NCI-H1092 treated with DMSO at 0.1 percent for 48 hours (cell line): ENCODE measurements around the gene LGMN.

Experiments
- DNase-seq: peaks from one replicate; lab custom pipeline; 2025; lab: John Stamatoyannopoulos, UW

Gene LGMN

DNA sequence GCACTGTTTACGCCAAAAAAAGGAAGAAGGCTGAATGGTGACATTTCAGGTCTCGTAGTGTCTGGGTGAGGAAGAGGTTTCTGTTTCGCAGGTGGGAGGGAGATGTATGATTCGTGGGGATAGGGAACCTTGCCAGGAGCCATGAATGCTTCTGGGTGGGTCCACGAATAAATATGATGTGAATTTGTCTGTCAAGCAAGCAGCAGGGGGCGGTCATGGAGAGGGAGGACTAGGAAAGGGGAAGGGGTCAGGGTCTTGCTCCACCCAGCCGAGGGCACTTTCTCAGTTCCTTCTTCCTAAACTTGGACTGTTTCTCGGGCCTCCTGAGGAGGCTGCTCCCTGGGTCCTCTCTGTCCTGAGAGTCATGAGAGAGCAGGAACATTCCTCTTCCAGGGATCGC, 72.5 kb downstream of the LGMN start:
- no peak for DNase-seq

- no peak for DNase-seq
These were observed 73.0 kb downstream of the LGMN start for GRCh38 chr14:92675421-92675820.

DNA sequence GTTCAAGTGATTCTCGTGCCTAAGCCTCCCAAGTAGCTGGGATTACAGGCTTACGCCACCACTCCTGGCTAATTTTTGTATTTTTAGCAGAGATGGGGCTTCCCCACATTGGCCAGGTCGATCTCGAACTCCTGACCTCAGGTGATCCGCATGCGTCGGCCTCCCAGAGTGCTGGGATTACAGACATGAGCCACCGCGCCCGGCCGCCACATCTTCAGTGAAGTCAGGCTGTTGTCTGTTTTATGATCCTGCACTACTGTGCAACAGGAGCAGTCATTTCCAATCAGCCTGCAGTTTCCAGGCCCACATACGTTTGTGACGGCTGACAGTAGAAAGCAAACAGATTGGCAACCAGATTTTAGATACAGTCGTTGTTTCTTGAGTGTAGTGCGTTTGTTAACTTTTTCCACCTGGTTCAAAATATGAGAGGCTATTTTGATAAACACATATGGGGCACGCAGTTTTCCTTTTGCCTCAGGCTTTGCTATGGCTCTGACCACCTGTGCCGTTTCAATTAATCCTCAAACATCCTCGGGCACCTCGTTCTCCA, 74.8 kb downstream of the LGMN start:
- DNase-seq: no peak

GRCh38 chr14:92670643-92671366, 77.6 kb downstream of the LGMN start:
- no peak for DNase-seq

DNA sequence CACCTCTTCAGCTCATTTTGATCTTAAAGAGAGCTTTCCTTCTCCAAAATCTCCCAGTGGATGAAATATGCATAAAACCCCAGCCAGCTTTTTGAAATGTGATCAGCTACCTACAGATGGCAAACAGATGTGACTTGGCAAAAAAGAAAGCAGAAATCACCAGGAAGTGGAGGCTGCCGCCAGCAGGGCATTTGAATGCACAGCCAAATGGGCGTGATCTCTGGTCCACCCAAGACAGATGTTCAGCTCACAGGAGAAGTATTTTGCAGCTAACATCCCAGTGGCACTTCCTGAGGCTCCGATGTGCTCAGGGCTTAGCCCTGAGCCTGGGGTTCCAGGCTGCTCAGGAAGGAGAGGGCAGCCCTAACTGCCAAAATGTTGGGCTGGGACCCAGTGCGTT, 78.3 kb downstream of the LGMN start:
- DNase-seq: no peak

DNA sequence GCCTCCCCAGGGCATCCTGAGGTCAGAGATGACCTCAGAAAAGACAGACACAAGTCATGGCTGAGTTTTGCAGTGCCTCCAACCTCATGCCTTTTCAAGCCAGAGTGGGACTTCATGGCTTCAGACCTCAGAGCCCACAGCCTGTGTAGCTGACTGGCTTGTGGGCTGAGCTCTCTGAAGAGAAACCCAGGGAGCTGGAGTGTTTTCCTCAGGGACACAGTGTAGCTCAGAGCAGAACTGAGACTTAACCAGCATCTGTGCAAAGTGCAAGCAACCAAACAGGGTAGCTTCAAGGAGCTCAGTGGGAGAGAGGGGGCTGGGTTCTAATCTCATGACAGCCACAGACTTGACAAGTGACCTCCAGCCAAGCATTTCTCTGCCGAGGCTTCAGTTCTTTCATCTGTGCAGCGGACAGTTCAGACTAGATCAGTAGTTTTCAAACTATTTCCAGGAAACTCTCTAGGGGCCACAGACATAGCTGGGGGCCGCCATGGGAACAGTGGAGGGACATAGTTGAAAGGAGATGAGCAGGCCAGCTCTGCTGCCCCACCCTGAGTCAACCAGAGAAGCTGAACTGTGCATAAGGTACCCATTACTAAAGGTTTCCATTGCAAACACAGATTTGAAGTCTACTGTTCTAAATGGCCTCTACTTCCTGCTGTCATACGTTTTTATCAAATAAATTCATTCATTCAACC, 80.0 kb downstream of the LGMN start:
- DNase-seq: no peak

DNA sequence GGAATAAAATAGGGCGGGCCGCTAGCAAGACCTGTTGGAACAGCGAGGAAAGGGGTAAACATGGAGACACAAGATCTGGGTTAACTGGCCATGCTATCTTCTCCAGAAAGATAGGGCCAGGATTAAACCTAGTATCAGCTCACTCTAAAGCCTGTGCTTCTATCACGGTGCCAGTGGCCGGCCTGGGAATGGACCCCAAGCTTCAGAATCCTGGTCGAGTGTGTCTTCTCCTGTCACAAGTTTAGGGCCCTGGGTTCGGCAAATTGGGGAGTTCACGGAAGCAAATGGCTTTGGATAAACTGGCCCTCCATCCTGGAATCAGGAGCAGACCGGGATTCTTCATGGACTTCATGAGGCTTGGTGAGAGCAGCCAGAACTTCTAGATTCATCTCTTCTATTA, 82.2 kb downstream of the LGMN start:
- DNase-seq: no peak

GRCh38 chr14:92665661-92666110, 82.7 kb downstream of the LGMN start:
- no peak for DNase-seq

GRCh38 chr14:92663049-92663448, 85.4 kb downstream of the LGMN start:
- no peak for DNase-seq

DNA sequence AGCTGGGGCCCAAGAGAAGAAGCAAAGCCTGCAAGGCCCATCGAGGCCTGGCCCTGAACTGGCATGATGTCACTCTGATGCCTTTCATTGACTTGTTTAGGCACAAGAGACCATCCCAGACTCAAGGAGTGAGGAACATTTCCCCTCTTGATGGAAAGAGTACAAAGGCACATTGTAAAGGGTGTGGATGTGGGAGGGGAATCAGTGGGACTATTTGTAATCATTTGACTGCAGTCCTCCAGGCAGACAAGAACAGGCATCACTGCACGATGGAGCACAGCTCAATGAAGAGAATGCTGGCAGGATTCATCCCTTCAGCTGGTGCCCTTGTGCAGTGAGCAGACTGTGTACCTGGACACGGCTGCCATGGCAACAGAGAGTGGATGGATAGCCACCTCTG, 87.9 kb downstream of the LGMN start:
- DNase-seq: no peak

DNA sequence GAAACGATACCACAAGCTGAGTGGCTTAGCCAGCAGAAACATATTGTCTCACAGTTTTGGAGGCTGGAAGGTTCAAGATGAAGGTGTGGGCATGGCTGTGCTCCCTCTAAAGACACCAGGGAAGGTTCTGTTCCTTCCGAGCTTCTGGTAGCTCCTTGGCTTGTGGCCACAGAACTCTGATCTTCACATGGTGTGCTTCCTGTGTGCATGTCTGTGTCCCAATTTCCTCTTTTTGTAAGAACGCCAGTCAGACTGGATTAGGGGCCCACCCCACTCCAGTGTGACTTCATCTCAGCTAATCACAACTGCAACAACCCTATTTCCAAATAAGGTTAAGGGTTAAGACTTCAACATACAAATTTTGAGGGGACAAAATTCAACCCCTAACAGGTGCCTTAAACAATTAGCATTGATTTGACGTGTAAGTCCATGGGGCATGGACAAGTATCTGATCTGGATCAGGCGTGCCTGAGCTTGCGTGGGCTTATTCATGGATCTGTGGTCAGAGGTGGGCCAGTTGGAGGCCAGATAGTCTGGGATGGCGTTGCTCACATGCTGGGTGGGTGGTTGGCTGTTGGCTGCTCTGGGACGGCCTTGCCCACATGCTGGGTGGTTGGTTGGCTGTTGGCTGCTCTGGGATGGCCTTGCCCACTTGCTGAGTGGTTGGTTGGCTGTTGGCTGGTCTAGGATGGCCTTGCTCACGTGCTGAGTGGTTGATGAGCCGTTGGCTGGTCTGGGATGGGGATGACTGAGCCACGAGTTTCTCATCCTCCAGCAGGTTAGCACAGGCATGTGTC, 88.5 kb downstream of the LGMN start:
- DNase-seq: no peak

DNA sequence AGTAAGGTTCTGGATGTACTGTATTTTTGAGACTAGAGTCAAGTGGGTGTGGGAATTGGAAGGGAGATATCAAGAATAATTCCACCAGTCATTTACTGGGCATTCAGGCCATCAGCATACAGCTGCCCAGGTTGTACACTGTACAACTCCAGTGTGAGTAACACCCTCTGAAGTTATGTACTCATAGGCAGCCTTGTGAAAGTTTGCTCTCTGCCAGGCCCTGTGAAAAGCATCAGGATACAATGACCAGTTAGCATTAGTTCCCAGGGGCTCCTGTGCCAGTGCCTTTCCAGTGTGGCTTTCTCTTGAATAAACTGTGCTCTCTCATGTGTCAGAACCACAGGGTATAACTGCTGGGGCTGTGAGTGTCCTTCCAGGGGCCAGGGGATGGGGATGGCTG, 89.7 kb downstream of the LGMN start:
- no peak for DNase-seq

DNA sequence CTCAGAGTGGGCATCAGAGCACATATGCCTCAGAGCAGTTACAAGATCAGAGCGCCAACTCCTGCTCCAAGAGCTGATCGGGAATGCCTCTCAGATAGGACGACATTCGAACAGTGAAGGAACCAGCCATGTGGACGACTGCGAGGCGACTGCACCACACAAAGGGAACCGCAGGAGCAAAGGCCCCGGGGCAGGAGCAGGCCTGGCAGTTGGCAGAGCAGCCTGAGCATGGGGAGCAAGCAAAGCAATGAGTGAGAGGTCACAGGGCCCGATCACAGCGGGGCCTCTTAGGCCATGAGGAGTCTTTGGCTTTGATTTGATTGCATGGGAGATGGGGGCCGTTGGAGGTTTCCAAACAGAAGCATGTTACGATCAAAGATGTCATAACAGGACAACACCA, 90.3 kb downstream of the LGMN start:
- DNase-seq: no peak

DNA sequence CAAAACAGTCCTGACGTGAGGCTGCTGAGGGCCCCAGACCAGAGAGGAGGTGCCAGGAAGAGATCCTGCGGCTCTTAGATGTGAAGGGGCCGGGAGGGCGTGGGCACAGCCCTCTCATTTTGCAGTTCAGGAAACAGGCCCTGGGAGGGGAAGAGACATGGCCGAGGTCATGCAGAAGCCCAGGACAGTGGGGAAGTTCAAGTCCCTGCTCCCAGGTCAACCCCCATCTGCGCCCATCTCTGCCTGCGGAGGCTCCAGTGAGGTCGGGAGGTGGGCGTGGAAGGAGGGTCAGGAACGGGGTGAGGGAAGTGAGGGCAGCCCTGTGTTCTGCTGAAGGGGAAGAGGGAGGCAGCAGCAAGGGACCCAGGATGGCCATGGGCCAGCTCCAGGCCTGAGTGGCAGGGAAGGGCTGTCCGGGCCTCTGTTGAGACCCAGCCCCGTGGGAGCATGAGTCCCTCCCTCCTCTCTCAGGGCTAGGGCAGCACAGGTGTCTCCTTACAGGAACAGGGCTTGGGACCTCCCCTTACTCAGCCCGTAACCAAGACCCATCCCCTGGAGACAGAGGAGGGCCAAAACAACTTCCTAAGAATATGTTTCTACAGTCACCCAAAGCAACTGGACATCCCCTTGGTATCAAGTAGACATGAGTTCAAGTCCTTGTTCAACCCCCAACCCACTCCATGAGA, 90.8 kb downstream of the LGMN start:
- DNase-seq: no peak

DNA sequence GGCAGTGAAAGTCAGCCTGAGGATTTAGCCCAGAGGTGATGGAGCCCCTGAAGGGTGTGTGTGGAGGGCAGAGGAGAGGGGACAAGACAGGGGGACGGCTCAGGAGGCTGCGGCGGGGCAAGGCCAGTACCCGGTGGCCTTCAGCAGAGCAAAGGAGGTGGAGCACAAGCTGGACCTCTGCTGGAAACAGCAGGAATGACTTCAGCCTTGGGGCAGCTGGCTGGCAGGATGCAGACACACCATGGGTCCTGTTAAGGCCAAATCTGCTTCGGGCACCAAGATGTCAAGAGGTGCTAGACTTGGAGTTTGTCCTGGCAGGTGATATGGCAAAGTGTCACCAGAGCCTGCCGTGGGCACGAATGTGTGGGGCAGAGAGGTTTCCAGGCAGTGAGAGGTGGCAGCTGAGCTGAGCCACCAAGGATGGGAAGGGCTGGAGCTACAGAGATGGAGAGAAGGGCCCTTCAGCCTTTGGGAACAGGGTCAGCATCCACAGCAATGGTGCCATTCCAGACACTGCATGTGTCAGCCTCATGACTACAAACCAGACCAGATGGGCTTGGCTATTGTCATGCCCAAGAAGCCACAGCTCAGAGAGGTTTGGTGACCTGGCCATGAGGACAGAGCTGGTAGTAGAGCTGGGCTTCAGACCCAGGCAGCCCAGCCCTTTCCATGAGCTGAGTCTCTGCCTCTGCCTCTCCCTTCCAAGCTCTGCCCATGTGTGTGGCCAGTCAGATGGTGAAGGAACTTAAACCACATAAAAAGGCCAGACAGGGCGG, 91.9 kb downstream of the LGMN start:
- DNase-seq: no peak

GRCh38 chr14:92655419-92656201, 92.8 kb downstream of the LGMN start:
- DNase-seq: no peak

- DNase-seq: no peak
These were observed 94.1 kb downstream of the LGMN start for GRCh38 chr14:92654239-92654901.
